BE2C (cell line): ENCODE results near the gene NELL1.

ENCODE experiments used
- DNase-seq: peaks from one replicate; pipeline ENCODE4 v3.0.0-alpha.2; 2020
- H3K27me3 ChIP-seq: fragments of 250-450 bp; sonication (Bioruptor Pico); 2 replicates; pipeline ENCODE4 v1.5.1; 2020; ENCODE audit warnings: mild to moderate bottlenecking
- H3K36me3 ChIP-seq: fragments of 250-450 bp; sonication (Bioruptor Pico); 2 replicates; pipeline ENCODE4 v1.5.1; 2020; ENCODE audit warnings: mild to moderate bottlenecking
- H3K4me1 ChIP-seq: fragments of 250-450 bp; sonication (Bioruptor Pico); 2 replicates; pipeline ENCODE4 v1.5.1; 2020
- H3K4me3 ChIP-seq: 2 replicates; pipeline ENCODE4 v1.5.1; 2011; ENCODE audit warnings: low read depth, low read length
- H3K9me3 ChIP-seq: fragments of 250-450 bp; sonication (Bioruptor Pico); 2 replicates; pipeline ENCODE4 v1.5.1; 2020
- TF ChIP-seq, protein P1 (sequence below): IDR thresholded peaks from 2 replicates; pipeline ENCODE4 v1.5.1; 2012; ENCODE audit warnings: mild to moderate bottlenecking, low read depth, low read length

Gene NELL1

DNA sequence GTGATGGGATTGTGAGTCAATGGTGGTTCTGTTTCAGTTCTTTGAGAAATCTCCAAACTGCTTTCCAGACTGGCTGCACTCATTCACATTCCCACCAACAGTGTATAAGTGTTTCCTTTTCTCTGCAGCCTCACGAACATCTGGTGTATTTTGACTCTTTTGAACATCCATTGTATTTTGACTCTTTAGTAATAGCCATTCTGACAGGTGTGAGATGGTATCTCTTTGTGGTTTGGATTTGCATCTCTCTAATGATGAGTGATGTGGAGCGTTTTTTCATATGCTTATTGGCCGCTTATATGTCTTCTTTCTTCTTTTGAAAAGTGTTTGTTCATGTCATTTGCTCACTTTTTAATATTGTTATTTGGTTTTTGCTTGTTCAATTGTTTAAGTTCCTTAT lies 19.4 kb downstream of the NELL1 start:
- TF ChIP-seq, protein P1, sequence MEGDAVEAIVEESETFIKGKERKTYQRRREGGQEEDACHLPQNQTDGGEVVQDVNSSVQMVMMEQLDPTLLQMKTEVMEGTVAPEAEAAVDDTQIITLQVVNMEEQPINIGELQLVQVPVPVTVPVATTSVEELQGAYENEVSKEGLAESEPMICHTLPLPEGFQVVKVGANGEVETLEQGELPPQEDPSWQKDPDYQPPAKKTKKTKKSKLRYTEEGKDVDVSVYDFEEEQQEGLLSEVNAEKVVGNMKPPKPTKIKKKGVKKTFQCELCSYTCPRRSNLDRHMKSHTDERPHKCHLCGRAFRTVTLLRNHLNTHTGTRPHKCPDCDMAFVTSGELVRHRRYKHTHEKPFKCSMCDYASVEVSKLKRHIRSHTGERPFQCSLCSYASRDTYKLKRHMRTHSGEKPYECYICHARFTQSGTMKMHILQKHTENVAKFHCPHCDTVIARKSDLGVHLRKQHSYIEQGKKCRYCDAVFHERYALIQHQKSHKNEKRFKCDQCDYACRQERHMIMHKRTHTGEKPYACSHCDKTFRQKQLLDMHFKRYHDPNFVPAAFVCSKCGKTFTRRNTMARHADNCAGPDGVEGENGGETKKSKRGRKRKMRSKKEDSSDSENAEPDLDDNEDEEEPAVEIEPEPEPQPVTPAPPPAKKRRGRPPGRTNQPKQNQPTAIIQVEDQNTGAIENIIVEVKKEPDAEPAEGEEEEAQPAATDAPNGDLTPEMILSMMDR, result no peak
- no peaks in the 10 kb centered on the region for H3K27me3 ChIP-seq
- no peaks in the 10 kb centered on the region for H3K36me3 ChIP-seq
- H3K9me3 ChIP-seq, result no peaks in the 10 kb centered on the region
- H3K4me1 ChIP-seq, result no peaks in the 10 kb centered on the region
- H3K4me3 ChIP-seq, result no peak overlapping the region
- no peak for DNase-seq

- Histone ChIP-seq H3K27me3 (no peaks in the 10 kb centered on the region), H3K4me3 (no peak overlapping the region), H3K36me3 (no peaks in the 10 kb centered on the region), H3K9me3 (no peaks in the 10 kb centered on the region), H3K4me1 (no peaks in the 10 kb centered on the region)
- no peak for DNase-seq
- TF ChIP-seq, protein P1, result no peak
These were observed 38.5 kb downstream of the NELL1 start for GRCh38 chr11:20707876-20708275.

- no peaks in the 10 kb centered on the region for H3K4me1 ChIP-seq
- no peak overlapping the region for H3K4me3 ChIP-seq
- no peaks in the 10 kb centered on the region for H3K27me3 ChIP-seq
- no peaks in the 10 kb centered on the region for H3K36me3 ChIP-seq
- no peak for DNase-seq
- TF ChIP-seq, protein P1, result no peak
- no peaks in the 10 kb centered on the region for H3K9me3 ChIP-seq
These were observed 43.5 kb downstream of the NELL1 start for GRCh38 chr11:20712912-20713311.

DNA sequence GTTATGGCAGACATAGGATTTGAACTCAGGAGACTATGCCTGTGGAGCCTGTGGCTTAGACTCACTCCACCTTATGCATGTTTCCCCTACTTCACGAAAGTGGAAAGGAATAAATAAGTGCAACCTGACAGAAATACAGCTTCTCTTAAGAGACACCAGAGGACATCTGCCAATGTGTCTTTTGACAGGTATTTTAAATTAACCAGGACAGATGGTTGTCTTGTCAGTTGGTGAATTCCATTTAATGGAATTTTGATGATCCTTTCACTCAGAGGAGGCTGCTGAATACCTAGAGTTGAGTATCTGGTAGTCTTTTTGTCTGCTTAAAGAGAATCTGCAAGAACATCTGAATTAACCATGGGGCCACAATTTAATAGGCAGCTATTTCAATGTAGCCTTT lies 46.1 kb downstream of the NELL1 start:
- H3K36me3 ChIP-seq, result no peaks in the 10 kb centered on the region
- TF ChIP-seq, protein P1, result no peak
- no peak overlapping the region for H3K4me3 ChIP-seq
- H3K9me3 ChIP-seq, result no peaks in the 10 kb centered on the region
- DNase-seq, result no peak
- H3K4me1 ChIP-seq, result no peaks in the 10 kb centered on the region
- no peaks in the 10 kb centered on the region for H3K27me3 ChIP-seq

DNA sequence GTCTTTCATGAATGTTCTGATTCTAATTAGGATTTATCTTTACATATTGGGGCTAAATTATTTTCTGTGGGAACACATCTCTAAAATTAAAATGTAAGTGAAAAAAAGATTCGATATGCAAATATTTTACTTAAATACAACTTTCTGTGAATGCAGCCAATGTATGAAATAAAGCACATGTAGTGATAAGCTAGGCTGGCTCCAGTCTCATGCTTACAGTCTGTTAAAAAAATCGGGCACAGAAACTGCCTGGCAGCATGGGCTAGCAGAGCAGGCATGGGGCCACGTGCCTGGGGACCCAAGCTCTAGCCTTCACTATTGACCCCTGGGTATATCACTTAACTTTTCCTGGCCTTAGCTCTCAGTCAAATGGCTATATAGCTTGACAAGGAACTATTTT lies 46.5 kb downstream of the NELL1 start:
- Histone ChIP-seq H3K4me3 (no peak overlapping the region), H3K9me3 (no peaks in the 10 kb centered on the region), H3K27me3 (no peaks in the 10 kb centered on the region), H3K36me3 (no peaks in the 10 kb centered on the region), H3K4me1 (no peaks in the 10 kb centered on the region)
- no peak for DNase-seq
- TF ChIP-seq, protein P1, result no peak

- H3K9me3 ChIP-seq, result no peaks in the 10 kb centered on the region
- H3K36me3 ChIP-seq, result no peaks in the 10 kb centered on the region
- no peaks in the 10 kb centered on the region for H3K4me1 ChIP-seq
- H3K27me3 ChIP-seq, result no peaks in the 10 kb centered on the region
- DNase-seq, result no peak
- H3K4me3 ChIP-seq, result no peak overlapping the region
- TF ChIP-seq, protein P1, result no peak
These were observed 50.4 kb downstream of the NELL1 start for GRCh38 chr11:20719821-20720220.
